ENCODE measurements around the gene MIPOL1.
"Not testable (repeated sequence)": the region's sequence is repeated elsewhere in the genome, so short reads cannot be mapped to it uniquely, and the experiment has no call there.

Gene MIPOL1

GRCh38 chr14:37209617-37210016 is 11.9 kb downstream of the MIPOL1 start:
- H3K27ac ChIP-seq (ENCODE audit: low read depth, low read length); H3K27me3 ChIP-seq (ENCODE audit: insufficient read depth, low read length); H3K9ac ChIP-seq (ENCODE audit: low read depth, low read length); H3K36me3 ChIP-seq (ENCODE audit: insufficient read depth, low read length); H3K4me3 ChIP-seq (ENCODE audit: low read length); H3K4me1 ChIP-seq (ENCODE audit: insufficient read depth, low read length): not testable (repeated sequence)
- WGBS = 94% methylated on average over 2 of the region's 2 CpGs
- peaks cover 25% of the 10 kb centered on the region for H3K9me3 ChIP-seq (ENCODE audit: insufficient read depth, low read depth, low read length)

GRCh38 chr14:37210448-37210847 is 12.7 kb downstream of the MIPOL1 start:
- 95% methylated on average over 6 of the region's 6 CpGs for WGBS
- H3K9ac ChIP-seq (ENCODE audit: low read depth, low read length) = no peak overlapping the region
- H3K9me3 ChIP-seq (ENCODE audit: insufficient read depth, low read depth, low read length) = peaks cover 23% of the 10 kb centered on the region
- H3K27ac ChIP-seq (ENCODE audit: low read depth, low read length) = no peak overlapping the region
- no peaks in the 10 kb centered on the region for H3K27me3 ChIP-seq (ENCODE audit: insufficient read depth, low read length)
- no peaks in the 10 kb centered on the region for H3K4me1 ChIP-seq (ENCODE audit: insufficient read depth, low read length)
- H3K4me3 ChIP-seq (ENCODE audit: low read length) = no peak overlapping the region
- peaks cover 3% of the 10 kb centered on the region; the same call in 1 of the 2 replicates for H3K36me3 ChIP-seq (ENCODE audit: insufficient read depth, low read length)

- Histone ChIP-seq H3K36me3 (ENCODE audit: insufficient read depth, low read length) (no peaks in the 10 kb centered on the region), H3K4me1 (ENCODE audit: insufficient read depth, low read length) (no peaks in the 10 kb centered on the region), H3K27ac (ENCODE audit: low read depth, low read length) (no peak overlapping the region), H3K4me3 (ENCODE audit: low read length) (no peak overlapping the region), H3K9ac (ENCODE audit: low read depth, low read length) (no peak overlapping the region), H3K27me3 (ENCODE audit: insufficient read depth, low read length) (no peaks in the 10 kb centered on the region), H3K9me3 (ENCODE audit: insufficient read depth, low read depth, low read length) (peaks cover 1% of the 10 kb centered on the region; the same call in 1 of the 2 replicates)
Measured at GRCh38 chr14:37213016-37213415, 15.3 kb downstream of the MIPOL1 start.

GRCh38 chr14:37215345-37215744 is 17.6 kb downstream of the MIPOL1 start:
- Histone ChIP-seq H3K27ac (ENCODE audit: low read depth, low read length) (no peak overlapping the region), H3K9ac (ENCODE audit: low read depth, low read length) (no peak overlapping the region), H3K27me3 (ENCODE audit: insufficient read depth, low read length) (no peaks in the 10 kb centered on the region), H3K36me3 (ENCODE audit: insufficient read depth, low read length) (no peaks in the 10 kb centered on the region), H3K4me1 (ENCODE audit: insufficient read depth, low read length) (no peaks in the 10 kb centered on the region), H3K9me3 (ENCODE audit: insufficient read depth, low read depth, low read length) (no peaks in the 10 kb centered on the region), H3K4me3 (ENCODE audit: low read length) (no peak overlapping the region)
- WGBS = 100% methylated on average over 3 of the region's 3 CpGs

- H3K27ac ChIP-seq (ENCODE audit: low read depth, low read length) = no peak overlapping the region
- WGBS = 95% methylated on average over 3 of the region's 3 CpGs
- H3K4me3 ChIP-seq (ENCODE audit: low read length) = no peak overlapping the region
- no peaks in the 10 kb centered on the region for H3K4me1 ChIP-seq (ENCODE audit: insufficient read depth, low read length)
- peaks cover 13% of the 10 kb centered on the region for H3K36me3 ChIP-seq (ENCODE audit: insufficient read depth, low read length)
- peaks cover 28% of the 10 kb centered on the region for H3K9me3 ChIP-seq (ENCODE audit: insufficient read depth, low read depth, low read length)
- H3K27me3 ChIP-seq (ENCODE audit: insufficient read depth, low read length) = no peaks in the 10 kb centered on the region
- H3K9ac ChIP-seq (ENCODE audit: low read depth, low read length) = no peak overlapping the region
Measured at GRCh38 chr14:37221073-37221472, 23.3 kb downstream of the MIPOL1 start.

- no peak overlapping the region for H3K27ac ChIP-seq (ENCODE audit: low read depth, low read length)
- WGBS = 92% methylated on average over 3 of the region's 3 CpGs
- no peaks in the 10 kb centered on the region for H3K27me3 ChIP-seq (ENCODE audit: insufficient read depth, low read length)
- no peak overlapping the region for H3K9ac ChIP-seq (ENCODE audit: low read depth, low read length)
- peaks cover 28% of the 10 kb centered on the region for H3K9me3 ChIP-seq (ENCODE audit: insufficient read depth, low read depth, low read length)
- H3K36me3 ChIP-seq (ENCODE audit: insufficient read depth, low read length) = peaks cover 13% of the 10 kb centered on the region
- no peaks in the 10 kb centered on the region for H3K4me1 ChIP-seq (ENCODE audit: insufficient read depth, low read length)
- H3K4me3 ChIP-seq (ENCODE audit: low read length) = no peak overlapping the region
Measured at GRCh38 chr14:37223947-37224474, 26.3 kb downstream of the MIPOL1 start.

- Histone ChIP-seq H3K9me3 (ENCODE audit: insufficient read depth, low read depth, low read length) (peaks cover 28% of the 10 kb centered on the region), H3K36me3 (ENCODE audit: insufficient read depth, low read length) (peaks cover 13% of the 10 kb centered on the region)
- 96% methylated on average over 4 of the region's 4 CpGs for WGBS
- H3K4me3 ChIP-seq (ENCODE audit: low read length); H3K9ac ChIP-seq (ENCODE audit: low read depth, low read length); H3K27ac ChIP-seq (ENCODE audit: low read depth, low read length); H3K27me3 ChIP-seq (ENCODE audit: insufficient read depth, low read length); H3K4me1 ChIP-seq (ENCODE audit: insufficient read depth, low read length): not testable (repeated sequence)
Measured at GRCh38 chr14:37225668-37226067, 27.9 kb downstream of the MIPOL1 start.

- H3K9me3 ChIP-seq (ENCODE audit: insufficient read depth, low read depth, low read length) = 0 out of 2 replicates have a peak, but pooled peaks cover 2% of the 10 kb centered on the region
- no peak overlapping the region for H3K27ac ChIP-seq (ENCODE audit: low read depth, low read length)
- H3K4me1 ChIP-seq (ENCODE audit: insufficient read depth, low read length) = no peaks in the 10 kb centered on the region
- WGBS = 67% methylated on average over 3 of the region's 5 CpGs
- H3K4me3 ChIP-seq (ENCODE audit: low read length) = no peak overlapping the region
- H3K9ac ChIP-seq (ENCODE audit: low read depth, low read length) = no peak overlapping the region
- H3K27me3 ChIP-seq (ENCODE audit: insufficient read depth, low read length) = no peaks in the 10 kb centered on the region
- no peaks in the 10 kb centered on the region for H3K36me3 ChIP-seq (ENCODE audit: insufficient read depth, low read length)
Measured at GRCh38 chr14:37230551-37231194, 32.9 kb downstream of the MIPOL1 start.

GRCh38 chr14:37232907-37233481 is 35.3 kb downstream of the MIPOL1 start:
- Histone ChIP-seq H3K4me1 (ENCODE audit: insufficient read depth, low read length) (no peaks in the 10 kb centered on the region), H3K9me3 (ENCODE audit: insufficient read depth, low read depth, low read length) (no peaks in the 10 kb centered on the region), H3K27me3 (ENCODE audit: insufficient read depth, low read length) (no peaks in the 10 kb centered on the region), H3K27ac (ENCODE audit: low read depth, low read length) (no peak overlapping the region), H3K36me3 (ENCODE audit: insufficient read depth, low read length) (no peaks in the 10 kb centered on the region), H3K4me3 (ENCODE audit: low read length) (no peak overlapping the region), H3K9ac (ENCODE audit: low read depth, low read length) (no peak overlapping the region)
- WGBS = 13% methylated on average over 1 of the region's 1 CpG

GRCh38 chr14:37234222-37234621 is 36.5 kb downstream of the MIPOL1 start:
- no peaks in the 10 kb centered on the region for H3K36me3 ChIP-seq (ENCODE audit: insufficient read depth, low read length)
- no peak overlapping the region for H3K4me3 ChIP-seq (ENCODE audit: low read length)
- no peaks in the 10 kb centered on the region for H3K27me3 ChIP-seq (ENCODE audit: insufficient read depth, low read length)
- H3K27ac ChIP-seq (ENCODE audit: low read depth, low read length) = no peak overlapping the region
- H3K4me1 ChIP-seq (ENCODE audit: insufficient read depth, low read length) = no peaks in the 10 kb centered on the region
- H3K9me3 ChIP-seq (ENCODE audit: insufficient read depth, low read depth, low read length) = no peaks in the 10 kb centered on the region
- no peak overlapping the region for H3K9ac ChIP-seq (ENCODE audit: low read depth, low read length)
- WGBS = 91% methylated on average over 3 of the region's 3 CpGs

GRCh38 chr14:37236044-37236443 is 38.3 kb downstream of the MIPOL1 start:
- H3K27me3 ChIP-seq (ENCODE audit: insufficient read depth, low read length); H3K27ac ChIP-seq (ENCODE audit: low read depth, low read length); H3K9ac ChIP-seq (ENCODE audit: low read depth, low read length); H3K4me3 ChIP-seq (ENCODE audit: low read length); H3K9me3 ChIP-seq (ENCODE audit: insufficient read depth, low read depth, low read length); H3K36me3 ChIP-seq (ENCODE audit: insufficient read depth, low read length); H3K4me1 ChIP-seq (ENCODE audit: insufficient read depth, low read length): not testable (repeated sequence)
- 92% methylated on average over 4 of the region's 4 CpGs for WGBS

Data from HUES64 (cell line).